H1 (cell line): ENCODE measurements around the gene SGPP2. TPM values are rescaled to one million over a fixed set of nuclear protein-coding genes. Genes with fewer than 3 reads are reported as not detected.

Source experiments
- CHD7 ChIP-seq: fragments of 300-600 bp; sonication (generic); IDR thresholded peaks from 2 replicates; pipeline ENCODE4 v1.7.1; 2012; ENCODE audit warnings: low read length, moderate library complexity, mild to moderate bottlenecking, inconsistent platforms; ENCODE audit not compliant: insufficient replicate concordance
- JUND ChIP-seq: IDR thresholded peaks from 2 replicates; pipeline ENCODE4 v1.6.1; 2011; ENCODE audit warnings: mild to moderate bottlenecking, improper control_type of control experiment, low read length
- polyA plus RNA-seq, 7 experiments: library from polyadenylated mRNA; depleted of rRNA in 3 of 7; stranded (reverse) in 5 of 7; unstranded in 2 of 7; fragments of >200 nt in 5 of 7; fragments of 200-250 nt in 2 of 7; gene quantifications; 1 replicate in 5 of 7; 2 replicates in 1 of 7; 4 replicates in 1 of 7; pipeline versions ENCODE4 v1.2.1 to v1.2.3, GENCODE V29; 2011 to 2013; ENCODE audit warnings: missing spikeins in 2 of 7, mixed read lengths in 2 of 7
- total RNA-seq: library from RNA; stranded (reverse); fragmentation: NEBNext Ultra II Directional; extraction: Animal tissue kit (Norgen Biotek cat#: 25700); gene quantifications from 2 replicates; pipeline ENCODE4 v1.2.1, GENCODE V29; 2021

SGPP2 gene
- total and polyA plus RNA-seq, 2 of the 8 experiments (the other 6 are each of a cell fraction or from before 2014, with no cell fraction given): 0.29 TPM; not detected in 1

- TF ChIP-seq CHD7 (no peak), JUND (no peak)
Observed at GRCh38 chr2:222575618-222576017, 151.3 kb downstream of the SGPP2 start (continued).
